CD4-positive, alpha-beta memory T cell (primary cell): ENCODE data around the gene PTPN7. TPM values are rescaled to one million over a fixed set of nuclear protein-coding genes. Genes with fewer than 3 reads are reported as not detected.

Experiments
- CTCF ChIA-PET: fragments of 350-600 bp; sonication (Branson Sonifier 250); formaldehyde crosslinking; loops from one replicate; lab custom pipeline; 2021; ENCODE audit warnings: inconsistent platforms; ENCODE audit not compliant: partially characterized antibody; lab: Charles Lee
- POLR2A ChIA-PET: fragments of 350-600 bp; sonication (Branson Sonifier 250); formaldehyde crosslinking; loops from one replicate; lab custom pipeline; 2021; ENCODE audit not compliant: partially characterized antibody; lab: Charles Lee
- DNase-seq, 5 donors: peaks; one replicate each; pipeline versions ENCODE4 v3.0.0 to v3.0.0-alpha.2; 2020 to 2022; ENCODE audit warnings: mixed read lengths in 1 of 5
- H3K27ac ChIP-seq: one replicate; pipeline ENCODE4 v1.7.0; 2013; ENCODE audit warnings: low read depth, low read length
- H3K27me3 ChIP-seq: 2 replicates; pipeline ENCODE4 v1.7.0; 2013; ENCODE audit warnings: mild to moderate bottlenecking, low read length, moderate library complexity; ENCODE audit not compliant: insufficient read depth
- H3K36me3 ChIP-seq: 2 replicates; pipeline ENCODE4 v1.7.0; 2013; ENCODE audit warnings: mild to moderate bottlenecking, low read length, moderate library complexity; ENCODE audit not compliant: insufficient read depth
- H3K4me1 ChIP-seq: 2 replicates; pipeline ENCODE4 v1.7.0; 2013; ENCODE audit warnings: mild to moderate bottlenecking, low read length, moderate library complexity; ENCODE audit not compliant: insufficient read depth
- H3K4me3 ChIP-seq, 2 donors: one replicate each; pipeline ENCODE4 v1.7.0; 2013; ENCODE audit warnings: low read length in 2 of 2, mild to moderate bottlenecking in 1 of 2
- H3K9me3 ChIP-seq, 2 donors: one replicate each; pipeline ENCODE4 v1.7.0; 2013; ENCODE audit warnings: low read length in 2 of 2, control low read depth in 1 of 2; ENCODE audit not compliant: control insufficient read depth in 1 of 2
- H3K27ac Mint-ChIP-seq, 7 donors: one replicate each; pipeline ENCODE4 v1.8.0; 2020 to 2021; ENCODE audit warnings: mixed read lengths in 7 of 7, mild to moderate bottlenecking in 6 of 7, inconsistent platforms in 3 of 7, moderate library complexity in 3 of 7
- H3K27me3 Mint-ChIP-seq, 2 donors: one replicate each; pipeline ENCODE4 v1.8.0; 2020 to 2021; ENCODE audit warnings: mixed read lengths in 2 of 2
- H3K36me3 Mint-ChIP-seq, 2 donors: one replicate each; pipeline ENCODE4 v1.8.0; 2020 to 2021; ENCODE audit warnings: mixed read lengths in 2 of 2, inconsistent platforms in 1 of 2, mild to moderate bottlenecking in 1 of 2
- H3K4me1 Mint-ChIP-seq, 4 donors: one replicate each; pipeline ENCODE4 v1.8.0; 2020 to 2021; ENCODE audit warnings: mixed read lengths in 4 of 4, mild to moderate bottlenecking in 1 of 4
- H3K4me3 Mint-ChIP-seq, 8 donors: one replicate each; pipeline ENCODE4 v1.8.0; 2020 to 2021; ENCODE audit warnings: mixed read lengths in 8 of 8, mild to moderate bottlenecking in 7 of 8, moderate library complexity in 6 of 8, inconsistent platforms in 3 of 8
- H3K9me3 Mint-ChIP-seq, 8 donors: one replicate each; pipeline ENCODE4 v1.8.0; 2020 to 2021; ENCODE audit warnings: mixed read lengths in 8 of 8, mild to moderate bottlenecking in 5 of 8, inconsistent platforms in 3 of 8, moderate library complexity in 1 of 8
- intact Hi-C: fragments of 100-400 bp; cut with micrococcal nuclease; formaldehyde crosslinking; loops from one replicate; pipeline ENCODE4 v1.15.1; 2023
- polyA plus RNA-seq, 2 donors: library from polyadenylated mRNA; unstranded; fragments of 300-500 nt; fragmentation: Illumina TruSeq; gene quantifications; one replicate each; pipeline ENCODE4 v1.2.3, GENCODE V29; 2021
- total RNA-seq, 2 experiments: library from RNA; stranded (reverse); gene quantifications; one replicate each; pipeline ENCODE4 v1.2.3, GENCODE V29; 2021

The PTPN7 gene
- total and polyA plus RNA-seq, 4 experiments from 2014 or later: 50.5 to 84.1 (median 68.0) TPM

- peaks cover 0 to 6% (median 2%) of the 10 kb centered on the region in 4 donors for H3K4me1 Mint-ChIP-seq
- POLR2A ChIA-PET: interaction anchor here (0.8 to 1.2 kb wide), 3 partner anchors 12 to 35 kb away, joined by 3 to 4 read pairs (median 3); no protein-coding TSS in a partner anchor
- no peak overlapping the region for H3K27ac ChIP-seq
- no peaks in the 10 kb centered on the region for H3K9me3 Mint-ChIP-seq
- CTCF ChIA-PET: interaction anchor here (0.7 to 2.1 kb wide), 3 partner anchors 12 to 132 kb away, joined by 3 to 6 read pairs (median 4); no protein-coding TSS in a partner anchor
- no peaks in the 10 kb centered on the region for H3K27me3 ChIP-seq
- H3K4me1 ChIP-seq: peaks cover 7% of the 10 kb centered on the region
- H3K4me3 Mint-ChIP-seq: no peak overlapping the region
- no peaks in the 10 kb centered on the region for H3K27me3 Mint-ChIP-seq
- H3K4me3 ChIP-seq: no peak overlapping the region
- intact Hi-C loops: no loop called here
- H3K36me3 Mint-ChIP-seq: peaks cover 13 to 25% of the 10 kb centered on the region in 2 donors
- H3K9me3 ChIP-seq: no peaks in the 10 kb centered on the region
- DNase-seq: no peak
- H3K27ac Mint-ChIP-seq: no peak overlapping the region
- H3K36me3 ChIP-seq: peaks cover 23% of the 10 kb centered on the region
Observed at GRCh38 chr1:202130816-202131522, 29.4 kb downstream of the PTPN7 start.

GRCh38 chr1:202130297-202130721 is 30.1 kb downstream of the PTPN7 start:
- peaks cover 7% of the 10 kb centered on the region for H3K4me1 ChIP-seq
- DNase-seq: no peak
- no peaks in the 10 kb centered on the region for H3K9me3 ChIP-seq
- H3K4me3 ChIP-seq: no peak overlapping the region
- POLR2A ChIA-PET: interaction anchor here (1.1 kb wide), 1 partner anchor 13 kb away, joined by 3 read pairs; no protein-coding TSS in a partner anchor
- no peaks in the 10 kb centered on the region for H3K27me3 ChIP-seq
- peaks cover 0 to 4% (median 2%) of the 10 kb centered on the region in 4 donors for H3K4me1 Mint-ChIP-seq
- no peak overlapping the region for H3K4me3 Mint-ChIP-seq
- peaks cover 23% of the 10 kb centered on the region for H3K36me3 ChIP-seq
- CTCF ChIA-PET: no interaction called here
- no peak overlapping the region for H3K27ac ChIP-seq
- H3K27me3 Mint-ChIP-seq: peaks cover 0 to 2% of the 10 kb centered on the region in 2 donors
- no peaks in the 10 kb centered on the region for H3K9me3 Mint-ChIP-seq
- intact Hi-C loops: no loop called here
- no peak overlapping the region for H3K27ac Mint-ChIP-seq
- H3K36me3 Mint-ChIP-seq: peaks cover 13 to 20% of the 10 kb centered on the region in 2 donors

GRCh38 chr1:202129453-202130296 is 30.7 kb downstream of the PTPN7 start:
- no peaks in the 10 kb centered on the region for H3K9me3 ChIP-seq
- H3K9me3 Mint-ChIP-seq: no peaks in the 10 kb centered on the region
- intact Hi-C loops: no loop called here
- H3K4me3 Mint-ChIP-seq: no peak overlapping the region
- ChIA-PET CTCF (no interaction called here), POLR2A (interaction anchor here (1.1 kb wide), 1 partner anchor 14 kb away, joined by 3 read pairs; no protein-coding TSS in a partner anchor)
- peaks cover 0 to 4% of the 10 kb centered on the region in 2 donors for H3K27me3 Mint-ChIP-seq
- H3K4me1 Mint-ChIP-seq: peaks cover 0 to 2% (median 0%) of the 10 kb centered on the region in 4 donors
- H3K36me3 ChIP-seq: peaks cover 19% of the 10 kb centered on the region
- no peak for DNase-seq
- H3K36me3 Mint-ChIP-seq: peaks cover 10 to 15% of the 10 kb centered on the region in 2 donors
- H3K27ac ChIP-seq: no peak overlapping the region
- H3K27ac Mint-ChIP-seq: no peak overlapping the region
- no peak overlapping the region for H3K4me3 ChIP-seq
- H3K27me3 ChIP-seq: no peaks in the 10 kb centered on the region
- H3K4me1 ChIP-seq: peaks cover 7% of the 10 kb centered on the region

- intact Hi-C loops: no loop called here
- Mint-ChIP-seq H3K36me3 (peaks cover 6 to 9% of the 10 kb centered on the region in 2 donors), H3K27me3 (peaks cover 5 to 11% of the 10 kb centered on the region in 2 donors), H3K4me1 (peaks cover 0 to 2% (median 0%) of the 10 kb centered on the region in 4 donors), H3K27ac (no peak overlapping the region), H3K4me3 (no peak overlapping the region), H3K9me3 (no peaks in the 10 kb centered on the region)
- CTCF ChIA-PET: no interaction called here
- Histone ChIP-seq H3K4me1 (peaks cover 7% of the 10 kb centered on the region), H3K9me3 (no peaks in the 10 kb centered on the region), H3K27ac (no peak overlapping the region), H3K27me3 (no peaks in the 10 kb centered on the region), H3K4me3 (no peak overlapping the region), H3K36me3 (peaks cover 8% of the 10 kb centered on the region)
- POLR2A ChIA-PET: no interaction called here
- no peak for DNase-seq
Observed at GRCh38 chr1:202127836-202128622, 32.4 kb downstream of the PTPN7 start.

- Histone ChIP-seq H3K4me1 (peaks cover 7% of the 10 kb centered on the region), H3K36me3 (no peaks in the 10 kb centered on the region), H3K9me3 (no peaks in the 10 kb centered on the region), H3K27me3 (no peaks in the 10 kb centered on the region), H3K4me3 (no peak overlapping the region), H3K27ac (no peak overlapping the region)
- ChIA-PET POLR2A (no interaction called here), CTCF (no interaction called here)
- DNase-seq: no peak
- H3K9me3 Mint-ChIP-seq: no peaks in the 10 kb centered on the region
- H3K27me3 Mint-ChIP-seq: peaks cover 5 to 11% of the 10 kb centered on the region in 2 donors
- H3K4me3 Mint-ChIP-seq: no peak overlapping the region
- peaks cover 0 to 2% (median 0%) of the 10 kb centered on the region in 4 donors for H3K4me1 Mint-ChIP-seq
- peaks cover 0 to 2% of the 10 kb centered on the region in 2 donors for H3K36me3 Mint-ChIP-seq
- intact Hi-C loops: no loop called here
- no peak overlapping the region for H3K27ac Mint-ChIP-seq
Observed at GRCh38 chr1:202127061-202127460, 33.3 kb downstream of the PTPN7 start.

- H3K27me3 Mint-ChIP-seq: peaks cover 11 to 15% of the 10 kb centered on the region in 2 donors
- H3K4me1 ChIP-seq: peaks cover 2% of the 10 kb centered on the region
- no peak overlapping the region for H3K27ac ChIP-seq
- no peak overlapping the region for H3K27ac Mint-ChIP-seq
- ChIA-PET POLR2A (no interaction called here), CTCF (no interaction called here)
- H3K27me3 ChIP-seq: no peaks in the 10 kb centered on the region
- no peak for DNase-seq
- H3K9me3 ChIP-seq: no peaks in the 10 kb centered on the region
- no peaks in the 10 kb centered on the region for H3K9me3 Mint-ChIP-seq
- no peaks in the 10 kb centered on the region for H3K36me3 Mint-ChIP-seq
- H3K4me3 ChIP-seq: no peak overlapping the region
- no peak overlapping the region for H3K4me3 Mint-ChIP-seq
- H3K36me3 ChIP-seq: no peaks in the 10 kb centered on the region
- intact Hi-C loops: no loop called here
- H3K4me1 Mint-ChIP-seq: peaks cover 0 to 2% (median 0%) of the 10 kb centered on the region in 4 donors
Observed at GRCh38 chr1:202126426-202126825, 34.0 kb downstream of the PTPN7 start.
